GM21423 (cell line): Measurements from ENCODE around the gene SAMD4A.

ENCODE experiments used
- ATAC-seq: cut with Tn5 transposase; IDR thresholded peaks from one replicate; pipeline ENCODE4 v1.9.1; 2021; ENCODE audit warnings: mild to moderate bottlenecking, moderate library complexity; ENCODE audit not compliant: unreplicated experiment

Gene SAMD4A

GRCh38 chr14:54566410-54567223, at the start of gene SAMD4A:
Gene SAMD4A, plus strand, starts transcription at chr14:54567128. Its CDS starts 789 bp downstream, at chr14:54567917.
- peak; percentile 35 for ATAC-seq

- no peak for ATAC-seq
Observed at GRCh38 chr14:54524410-54524809, 42.5 kb upstream of the SAMD4A start.

DNA sequence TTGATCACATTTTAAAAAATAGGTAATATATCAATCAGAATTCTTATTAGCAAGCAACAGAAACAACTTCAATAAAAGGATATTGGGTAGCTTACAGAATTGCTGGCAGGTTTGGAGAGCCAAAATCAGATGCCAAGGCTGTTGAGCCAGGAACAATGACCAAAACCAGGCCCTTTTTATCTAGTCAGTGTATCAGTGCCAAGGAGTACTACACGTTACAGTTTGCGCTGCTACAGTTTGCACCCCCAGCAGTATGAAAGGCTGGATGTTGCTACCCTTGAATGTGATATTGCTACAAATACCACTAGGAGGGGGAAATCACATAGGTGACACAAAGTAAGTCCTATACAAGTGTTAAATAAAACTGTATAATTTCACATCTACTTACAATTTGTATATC, 38.0 kb upstream of the SAMD4A start:
- ATAC-seq = no peak

- ATAC-seq = no peak
Observed at GRCh38 chr14:54529811-54530210, 37.1 kb upstream of the SAMD4A start.

- ATAC-seq = peak; percentile 90
Observed at GRCh38 chr14:54532111-54533012, 34.6 kb upstream of the SAMD4A start.

- no peak for ATAC-seq
Observed at GRCh38 chr14:54533100-54533499, 33.8 kb upstream of the SAMD4A start.

GRCh38 chr14:54535126-54535525, 31.8 kb upstream of the SAMD4A start:
- ATAC-seq = no peak

GRCh38 chr14:54535646-54536045, 31.3 kb upstream of the SAMD4A start:
- ATAC-seq = no peak

DNA sequence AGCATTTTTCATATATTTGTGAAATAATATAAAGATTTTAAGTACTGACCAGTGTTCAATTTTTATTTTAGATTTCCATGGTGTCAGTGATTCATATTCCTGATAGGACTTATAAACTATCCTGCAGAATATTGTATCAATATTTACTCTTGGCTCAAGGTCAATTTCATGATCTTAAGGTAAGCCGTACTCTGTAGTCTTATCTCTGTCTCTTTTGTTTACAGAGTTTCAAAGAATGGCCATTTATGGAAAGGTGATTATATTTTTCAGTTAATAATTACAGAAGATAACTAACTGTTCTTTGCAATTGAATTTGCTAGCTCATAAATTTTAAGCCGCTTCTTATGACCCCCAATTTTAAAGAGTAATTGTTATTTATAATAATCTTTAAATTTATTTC, 29.3 kb upstream of the SAMD4A start:
- ATAC-seq = no peak

- ATAC-seq = no peak
Observed at GRCh38 chr14:54538055-54538454, 28.9 kb upstream of the SAMD4A start.

DNA sequence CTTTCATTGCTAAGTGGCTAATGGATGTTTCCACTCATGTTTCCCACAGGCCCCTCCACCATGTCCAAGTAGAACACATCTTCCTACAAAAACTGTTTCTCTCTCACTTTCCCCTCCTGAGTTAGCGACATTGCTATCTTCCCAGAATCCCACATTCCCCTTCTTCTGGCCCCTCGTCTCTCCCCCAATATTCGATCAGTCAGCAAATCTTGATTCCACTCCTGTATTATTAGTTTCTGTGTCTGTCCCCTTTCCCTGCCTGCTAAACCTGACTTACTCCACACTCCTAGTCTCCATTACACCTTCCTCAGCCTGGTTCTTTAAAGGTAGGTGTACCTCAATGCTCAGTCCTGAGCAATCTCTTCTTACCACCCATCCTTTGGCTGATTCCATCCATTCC, 19.3 kb upstream of the SAMD4A start:
- ATAC-seq = no peak

- no peak for ATAC-seq
Observed at GRCh38 chr14:54548491-54548890, 18.4 kb upstream of the SAMD4A start.

DNA sequence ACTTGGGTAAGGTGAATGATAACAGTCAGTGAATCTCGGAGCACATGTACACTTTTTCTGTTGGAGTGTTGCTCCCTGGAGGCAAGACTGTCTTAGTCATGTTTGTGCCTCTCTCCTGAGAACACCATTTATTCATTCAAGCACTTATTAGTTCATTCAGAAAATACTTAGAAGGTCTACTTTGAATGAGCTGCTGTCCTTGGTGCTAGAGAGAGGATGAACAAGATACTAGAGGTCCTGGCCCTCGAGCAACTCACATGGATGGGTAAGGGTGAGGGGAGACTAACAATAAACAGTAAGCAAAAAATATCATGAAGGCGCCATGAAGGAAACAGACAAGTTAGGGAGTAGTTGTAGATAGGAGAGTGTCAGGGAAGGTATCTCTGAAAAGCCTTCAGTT, 17.1 kb upstream of the SAMD4A start:
- ATAC-seq = no peak

DNA sequence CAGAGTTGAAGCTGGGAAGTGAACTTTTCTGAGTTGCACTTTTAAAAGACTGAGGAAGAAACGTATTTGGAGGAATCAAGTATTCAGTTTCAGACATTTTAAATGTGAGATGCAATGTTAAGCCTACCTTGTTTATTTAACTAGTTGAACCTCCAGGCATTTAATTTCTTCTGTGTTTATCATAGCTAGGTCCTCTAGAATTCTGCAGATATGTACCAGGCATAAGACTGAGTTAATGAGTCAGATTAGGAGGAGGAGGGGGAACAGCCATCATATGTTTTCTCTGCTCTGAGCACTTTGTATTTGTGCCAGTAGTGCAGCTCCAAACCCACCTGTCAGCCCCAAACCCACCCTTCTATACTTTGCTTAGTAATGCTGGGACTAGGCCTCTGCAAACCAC, 16.4 kb upstream of the SAMD4A start:
- ATAC-seq = no peak

DNA sequence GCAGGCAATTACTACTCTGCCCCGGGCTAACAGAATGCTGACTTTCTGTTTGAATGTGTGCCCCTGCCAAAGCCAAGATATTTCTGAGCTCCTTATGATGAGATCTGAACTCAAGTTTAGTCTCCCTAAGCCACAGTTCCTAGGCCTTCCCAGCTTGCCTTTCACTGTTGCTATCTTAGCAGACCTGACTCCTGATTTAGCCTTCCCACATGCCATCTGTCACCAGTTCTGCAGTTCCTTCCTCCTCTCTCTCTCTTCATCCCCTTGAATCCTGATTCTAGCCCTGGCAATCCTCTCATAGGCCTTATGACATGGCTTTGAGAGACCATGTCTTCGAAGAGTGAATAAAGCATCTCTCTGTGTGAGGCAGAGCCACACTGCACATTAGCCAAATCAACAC, 12.5 kb upstream of the SAMD4A start:
- no peak for ATAC-seq

- ATAC-seq = no peak
Observed at GRCh38 chr14:54555651-54556050, 11.3 kb upstream of the SAMD4A start.

GRCh38 chr14:54556535-54556934, 10.4 kb upstream of the SAMD4A start:
- no peak for ATAC-seq

- ATAC-seq = no peak
Observed at GRCh38 chr14:54562334-54562733, 4.6 kb upstream of the SAMD4A start.

- no peak for ATAC-seq
Observed at GRCh38 chr14:54564071-54564867, 2.7 kb upstream of the SAMD4A start.

DNA sequence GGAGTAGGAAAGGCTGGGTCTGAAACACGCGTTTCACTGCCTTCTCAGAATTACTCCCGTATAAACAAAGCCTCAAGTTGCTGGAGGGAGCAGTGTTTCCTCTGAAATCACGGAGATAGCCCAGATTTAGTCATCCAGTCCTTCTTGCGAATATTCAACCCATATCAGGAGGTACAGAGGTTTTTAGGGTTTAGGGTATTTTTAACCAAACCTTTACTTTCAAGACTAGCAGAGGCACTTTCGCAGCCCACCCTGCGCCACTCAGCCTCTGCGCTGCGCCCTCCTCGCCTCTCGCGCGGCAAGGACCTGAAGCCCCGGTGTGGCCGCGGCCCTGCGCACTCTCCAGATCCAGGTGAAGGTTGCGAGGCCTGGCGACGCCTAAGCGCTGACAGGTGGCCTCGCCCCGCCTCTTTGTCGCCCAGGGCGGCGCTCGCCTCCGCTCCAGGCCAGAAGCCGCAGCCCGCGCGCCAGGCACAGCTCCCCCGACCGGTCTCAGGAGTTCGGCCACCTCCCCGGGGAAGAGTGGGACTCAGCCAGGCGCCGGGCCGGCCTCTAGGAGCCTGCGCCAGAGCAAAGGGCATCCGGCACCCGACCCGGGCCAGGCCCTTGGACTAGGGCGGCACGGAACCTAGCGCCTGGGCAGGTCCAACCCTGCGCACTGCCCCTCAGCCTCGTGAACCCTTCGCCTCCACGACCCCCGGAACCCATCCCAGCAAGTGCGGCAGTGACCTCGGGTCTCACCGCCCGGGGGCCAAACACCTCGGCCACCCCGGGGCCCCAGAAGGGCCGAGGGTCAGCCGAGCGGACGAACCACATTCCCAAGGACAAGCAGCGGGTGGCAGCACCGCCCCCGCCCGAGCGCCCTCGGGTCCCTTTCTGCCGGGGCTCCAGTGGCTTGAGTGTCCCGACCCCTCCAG, 1.8 kb upstream of the SAMD4A start:
- peak; percentile 41 for ATAC-seq
